NCI-H510A (cell line): ENCODE measurements around the gene ARHGAP15.
A peak's percentile ranks its signal among the peaks of the same experiment; 100 is the strongest.

Experiments used
- DNase-seq: peaks from one replicate; lab custom pipeline; 2025; lab: John Stamatoyannopoulos, UW

ARHGAP15 gene

GRCh38 chr2:143582046-143582747, 453.0 kb downstream of the ARHGAP15 start:
- no peak for DNase-seq

- no peak for DNase-seq
Observed at GRCh38 chr2:143584936-143585335, 455.7 kb downstream of the ARHGAP15 start.

- no peak for DNase-seq
Observed at GRCh38 chr2:143586119-143586518, 456.9 kb downstream of the ARHGAP15 start.

- DNase-seq, result no peak
Observed at GRCh38 chr2:143588746-143589145, 459.5 kb downstream of the ARHGAP15 start.

GRCh38 chr2:143594161-143594560, 464.9 kb downstream of the ARHGAP15 start:
- DNase-seq, result no peak

- DNase-seq, result no peak
Observed at GRCh38 chr2:143594745-143595144, 465.5 kb downstream of the ARHGAP15 start.

- DNase-seq, result no peak
Observed at GRCh38 chr2:143600116-143600515, 470.9 kb downstream of the ARHGAP15 start.

- DNase-seq, result no peak
Observed at GRCh38 chr2:143601828-143602227, 472.6 kb downstream of the ARHGAP15 start.

- DNase-seq, result no peak
Observed at GRCh38 chr2:143603035-143603655, 473.9 kb downstream of the ARHGAP15 start.

- DNase-seq, result no peak
Observed at GRCh38 chr2:143603846-143604565, 474.8 kb downstream of the ARHGAP15 start.

- DNase-seq, result no peak
Observed at GRCh38 chr2:143604566-143604959, 475.3 kb downstream of the ARHGAP15 start.

- DNase-seq, result peak; percentile 27
Observed at GRCh38 chr2:143607231-143608062, 478.2 kb downstream of the ARHGAP15 start.

- no peak for DNase-seq
Observed at GRCh38 chr2:143608063-143608423, 478.8 kb downstream of the ARHGAP15 start.

- DNase-seq, result no peak
Observed at GRCh38 chr2:143608758-143609157, 479.5 kb downstream of the ARHGAP15 start.

GRCh38 chr2:143611336-143611735, 482.1 kb downstream of the ARHGAP15 start:
- DNase-seq, result no peak

GRCh38 chr2:143615562-143615961, 486.3 kb downstream of the ARHGAP15 start:
- no peak for DNase-seq

- no peak for DNase-seq
Observed at GRCh38 chr2:143616452-143616851, 487.2 kb downstream of the ARHGAP15 start.

- no peak for DNase-seq
Observed at GRCh38 chr2:143617803-143618415, 488.7 kb downstream of the ARHGAP15 start.

GRCh38 chr2:143622106-143622505, 492.9 kb downstream of the ARHGAP15 start:
- DNase-seq, result no peak

GRCh38 chr2:143623231-143623908, 494.2 kb downstream of the ARHGAP15 start:
- no peak for DNase-seq

GRCh38 chr2:143623909-143624260, 494.7 kb downstream of the ARHGAP15 start:
- DNase-seq, result no peak
